GM12874 (cell line): ENCODE measurements around the gene TBC1D16.

Experiments used
- TF ChIP-seq, protein P1 (sequence below): IDR thresholded peaks from 2 replicates; pipeline ENCODE4 v1.5.1; 2011; ENCODE audit warnings: low read depth, mild to moderate bottlenecking, control low read depth, low read length, moderate library complexity; ENCODE audit not compliant: insufficient read depth

TBC1D16 gene

DNA sequence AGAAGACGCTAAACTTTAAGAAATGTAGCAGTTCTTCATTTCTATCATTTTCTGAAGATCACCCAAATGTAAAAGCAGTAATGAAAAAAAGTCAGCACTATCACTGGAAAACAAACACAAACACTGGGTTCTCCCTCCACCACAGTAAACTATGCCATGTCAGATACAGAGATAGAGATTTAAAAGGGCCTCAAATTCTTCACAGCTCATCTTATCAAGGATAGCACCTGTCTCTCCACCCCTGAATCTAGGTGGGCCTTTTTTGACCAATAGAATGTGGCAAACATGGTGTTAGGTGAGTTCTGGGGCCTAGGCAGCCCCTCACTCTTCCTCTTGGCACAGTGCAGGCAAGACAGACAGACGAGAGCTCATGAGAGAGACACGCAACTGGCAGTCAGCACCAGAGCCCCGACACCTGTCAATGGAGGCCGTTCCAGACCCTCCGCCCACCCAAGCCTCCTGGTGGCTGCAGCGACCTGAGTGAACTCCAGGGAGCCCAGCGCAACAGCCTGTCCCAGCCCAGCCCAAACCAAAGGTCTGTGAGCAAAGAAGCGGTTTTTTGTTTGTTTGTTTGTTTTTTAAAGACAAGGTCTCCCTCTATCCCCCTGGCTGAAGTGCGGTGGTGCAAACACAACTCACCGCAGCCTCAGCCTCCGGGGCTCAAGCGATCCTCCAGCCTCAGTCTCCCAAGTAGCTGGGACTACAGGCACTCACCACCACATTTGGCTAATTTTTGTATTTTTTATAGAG, 79.8 kb downstream of the TBC1D16 start:
- TF ChIP-seq, protein P1, sequence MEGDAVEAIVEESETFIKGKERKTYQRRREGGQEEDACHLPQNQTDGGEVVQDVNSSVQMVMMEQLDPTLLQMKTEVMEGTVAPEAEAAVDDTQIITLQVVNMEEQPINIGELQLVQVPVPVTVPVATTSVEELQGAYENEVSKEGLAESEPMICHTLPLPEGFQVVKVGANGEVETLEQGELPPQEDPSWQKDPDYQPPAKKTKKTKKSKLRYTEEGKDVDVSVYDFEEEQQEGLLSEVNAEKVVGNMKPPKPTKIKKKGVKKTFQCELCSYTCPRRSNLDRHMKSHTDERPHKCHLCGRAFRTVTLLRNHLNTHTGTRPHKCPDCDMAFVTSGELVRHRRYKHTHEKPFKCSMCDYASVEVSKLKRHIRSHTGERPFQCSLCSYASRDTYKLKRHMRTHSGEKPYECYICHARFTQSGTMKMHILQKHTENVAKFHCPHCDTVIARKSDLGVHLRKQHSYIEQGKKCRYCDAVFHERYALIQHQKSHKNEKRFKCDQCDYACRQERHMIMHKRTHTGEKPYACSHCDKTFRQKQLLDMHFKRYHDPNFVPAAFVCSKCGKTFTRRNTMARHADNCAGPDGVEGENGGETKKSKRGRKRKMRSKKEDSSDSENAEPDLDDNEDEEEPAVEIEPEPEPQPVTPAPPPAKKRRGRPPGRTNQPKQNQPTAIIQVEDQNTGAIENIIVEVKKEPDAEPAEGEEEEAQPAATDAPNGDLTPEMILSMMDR = no peak

DNA sequence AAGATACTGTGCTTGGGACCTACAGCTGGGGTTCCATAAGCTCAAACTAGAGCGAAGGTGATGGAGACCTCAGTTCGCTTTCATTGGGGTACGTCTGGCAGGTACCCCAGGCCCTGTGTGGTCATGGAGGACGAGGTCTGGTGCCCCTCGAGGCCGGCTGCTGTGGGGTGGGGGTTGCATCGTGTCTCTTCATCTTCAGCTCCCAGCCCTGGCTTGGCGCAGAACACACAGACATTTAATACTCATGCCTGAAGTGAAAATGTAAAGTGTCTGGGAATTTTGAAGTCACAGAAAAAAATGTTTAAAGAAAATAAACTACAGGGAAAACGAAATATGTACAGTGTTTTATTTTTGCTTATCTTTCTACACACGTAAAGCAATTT, 80.5 kb downstream of the TBC1D16 start:
- TF ChIP-seq, protein P1 = no peak

DNA sequence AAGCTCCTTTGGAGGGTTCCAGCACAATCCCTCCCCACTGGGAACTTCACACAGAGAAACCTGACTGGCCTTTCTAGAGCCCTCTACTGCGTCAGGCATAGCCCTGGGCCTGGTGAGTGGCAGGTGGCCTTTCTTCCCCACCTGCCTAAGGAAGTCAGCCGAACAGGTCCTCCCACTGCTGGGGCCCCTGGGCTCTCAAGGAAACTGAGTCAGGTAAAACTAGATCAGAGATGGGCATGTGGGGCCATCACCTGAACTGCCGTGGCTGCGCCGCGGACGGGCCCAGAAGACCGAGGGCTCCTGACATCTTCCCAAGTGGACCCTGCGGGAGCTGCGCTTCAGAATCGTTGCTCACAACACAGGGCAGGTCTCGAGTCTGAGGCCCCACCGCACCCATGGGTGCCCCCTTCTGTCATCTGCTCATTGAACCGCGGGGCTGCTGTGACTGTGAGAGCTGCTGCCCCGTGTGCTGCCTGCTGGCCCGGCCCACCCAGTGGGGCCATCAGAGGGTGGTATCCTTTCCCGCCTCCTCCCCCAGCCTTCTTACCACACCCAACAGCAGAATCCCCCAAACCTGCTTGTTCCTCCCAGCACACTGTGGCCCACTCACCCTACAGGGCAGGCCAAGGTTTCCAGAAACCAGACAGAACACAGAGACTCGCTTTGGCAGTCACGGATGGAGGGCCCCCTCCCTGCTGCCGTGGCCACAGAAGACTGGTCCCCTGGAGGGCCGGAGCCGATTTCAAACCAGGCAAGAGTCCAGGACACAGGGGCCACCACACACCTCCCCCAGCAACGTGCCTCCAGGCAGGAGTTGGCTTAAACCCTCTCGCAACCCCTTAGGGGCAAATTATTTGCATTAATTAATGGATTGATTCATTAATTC, 81.1 kb downstream of the TBC1D16 start:
- TF ChIP-seq, protein P1 = no peak

DNA sequence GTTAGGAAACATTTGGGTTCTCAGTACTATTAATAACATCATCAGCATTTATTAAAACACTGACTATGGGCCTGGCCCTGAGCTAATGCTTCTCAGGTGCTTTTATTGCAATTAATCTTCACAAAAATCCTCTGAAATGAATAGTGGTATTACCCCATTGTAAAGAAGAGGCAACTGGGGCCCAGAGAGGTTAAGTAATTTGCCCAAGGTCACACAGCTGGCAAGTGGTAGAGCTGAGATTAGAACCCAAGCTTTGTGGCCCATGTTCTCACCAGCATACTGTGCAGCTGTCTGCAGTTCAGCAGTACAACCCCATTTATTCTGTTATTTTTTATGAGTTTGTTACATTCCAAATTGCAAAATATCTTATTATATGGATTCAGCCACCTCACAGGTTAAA, 82.3 kb downstream of the TBC1D16 start:
- TF ChIP-seq, protein P1 = no peak

DNA sequence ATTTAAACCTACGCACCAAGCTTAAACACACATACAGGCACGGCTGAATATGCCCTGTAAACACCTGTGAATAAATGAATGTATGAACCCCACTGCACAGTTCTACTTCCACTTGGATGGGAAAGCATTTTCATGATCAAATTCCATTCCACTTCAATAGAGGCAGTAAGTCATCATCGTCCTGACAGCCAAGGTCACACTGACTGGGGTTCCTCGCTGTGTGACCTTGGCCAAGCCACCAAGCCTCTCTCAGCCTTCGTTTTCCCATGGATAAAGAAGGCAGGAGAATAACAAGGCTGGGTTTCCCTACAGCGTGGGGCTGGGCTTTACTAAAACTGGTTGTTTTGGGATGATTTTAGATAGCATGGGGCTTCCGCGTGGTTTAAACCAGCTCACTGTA, 82.8 kb downstream of the TBC1D16 start:
- TF ChIP-seq, protein P1 = no peak

DNA sequence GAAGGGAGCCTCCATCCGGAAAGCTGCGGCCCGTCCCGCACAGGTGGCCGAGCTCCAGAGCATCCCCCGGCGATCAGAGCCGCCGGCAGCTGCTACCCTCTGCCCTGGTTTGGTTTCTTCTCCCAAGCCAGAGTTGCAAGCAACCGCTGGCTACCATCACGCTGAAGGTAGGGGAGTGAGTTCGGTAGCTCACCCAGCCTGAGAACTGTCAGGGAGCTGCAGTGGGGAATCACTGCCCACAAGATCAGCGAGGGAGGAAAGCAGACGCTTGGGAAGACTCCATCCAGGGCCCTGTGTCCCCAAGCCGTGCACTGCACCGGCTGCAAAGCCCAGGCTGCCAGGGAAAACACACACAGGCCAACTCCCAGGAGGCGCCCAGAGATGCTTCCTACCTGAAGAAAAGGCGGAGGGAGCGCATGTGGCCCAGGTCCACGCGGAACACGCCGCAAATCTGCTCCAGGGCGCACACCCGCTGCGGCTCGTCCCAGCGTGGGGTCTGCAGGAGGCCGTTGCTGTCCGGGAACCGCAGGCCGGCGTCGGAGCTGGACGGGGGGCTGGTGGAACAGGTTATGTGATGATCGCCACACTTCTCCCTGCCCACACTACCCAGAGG, 83.3 kb downstream of the TBC1D16 start:
- TF ChIP-seq, protein P1 = no peak

DNA sequence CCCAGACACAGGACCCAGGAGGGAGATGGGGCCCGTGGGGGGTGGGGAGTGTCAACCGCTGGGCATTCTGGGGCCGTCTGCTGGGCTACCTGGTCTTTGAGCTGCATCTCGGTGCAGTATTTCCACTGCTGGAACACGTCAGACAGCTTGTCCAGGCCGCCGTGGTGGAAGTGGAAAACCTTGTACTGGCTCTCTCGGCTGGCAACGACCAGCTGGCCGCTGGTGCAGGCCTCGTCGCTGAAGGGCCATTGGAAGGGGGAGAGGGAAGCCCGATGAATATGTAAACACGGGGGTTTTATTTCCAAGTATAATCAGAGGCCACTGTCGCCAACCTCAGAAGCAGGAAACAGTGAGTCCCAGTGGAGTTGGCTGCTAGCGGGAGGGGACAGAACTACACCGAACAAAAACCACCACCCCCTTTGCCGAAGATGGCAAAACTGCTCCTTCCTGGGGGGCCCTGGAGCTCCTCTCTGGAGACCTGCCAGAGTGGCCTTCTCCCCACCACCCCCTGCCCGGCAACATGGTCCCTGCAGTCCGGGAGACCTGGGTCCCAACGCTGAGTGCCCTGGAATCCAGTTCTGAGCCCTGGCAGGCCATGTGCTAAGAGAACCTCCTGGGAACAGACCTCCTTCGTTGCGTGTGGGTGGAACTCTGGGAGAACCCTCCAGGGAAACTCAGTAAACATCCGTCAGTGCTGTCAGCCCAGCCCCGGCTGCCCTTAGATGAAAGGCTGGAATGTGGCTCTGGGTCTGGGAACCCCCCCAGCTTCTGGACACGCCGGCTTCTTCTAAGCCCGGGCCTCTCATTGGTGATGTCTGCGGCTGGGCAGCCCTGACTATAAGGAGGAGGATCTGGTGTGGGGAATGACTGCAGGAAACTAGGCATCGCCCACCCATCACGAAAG, 84.1 kb downstream of the TBC1D16 start:
- TF ChIP-seq, protein P1 = no peak
